Nephron (organoid): ENCODE data around the gene VEGFC.

Experiments used
- H3K27ac Mint-ChIP-seq, 3 experiments: 2 replicates each; pipeline ENCODE4 v1.8.0; 2020; ENCODE audit warnings: mixed read lengths in 3 of 3, mild to moderate bottlenecking in 2 of 3, moderate library complexity in 1 of 3
- H3K27me3 Mint-ChIP-seq: 2 replicates; pipeline ENCODE4 v1.8.0; 2021; ENCODE audit warnings: low read depth, mild to moderate bottlenecking, moderate library complexity, mixed read lengths
- H3K36me3 Mint-ChIP-seq: 2 replicates; pipeline ENCODE4 v1.8.0; 2020; ENCODE audit warnings: low read depth, mixed read lengths
- H3K4me1 Mint-ChIP-seq: 2 replicates; pipeline ENCODE4 v1.8.0; 2020; ENCODE audit warnings: mixed read lengths
- H3K4me3 Mint-ChIP-seq, 3 experiments: 2 replicates each; pipeline ENCODE4 v1.8.0; 2020; ENCODE audit warnings: mild to moderate bottlenecking in 3 of 3, mixed read lengths in 3 of 3, moderate library complexity in 2 of 3
- H3K9me3 Mint-ChIP-seq: 2 replicates; pipeline ENCODE4 v1.8.0; 2020; ENCODE audit warnings: mixed read lengths
- CTCF ChIP-seq, 3 experiments: fragments of 200-600 bp; sonication (generic); IDR thresholded peaks; one replicate each; pipeline ENCODE4 v1.5.0; 2021; ENCODE audit warnings: antibody characterized with exemption in 3 of 3; ENCODE audit not compliant: unreplicated experiment in 3 of 3

The VEGFC gene

GRCh38 chr4:176769514-176769913 is 23.2 kb downstream of the VEGFC start:
- H3K4me3 Mint-ChIP-seq, result no peak overlapping the region
- H3K9me3 Mint-ChIP-seq, result peaks cover 5% of the 10 kb centered on the region
- no peak for TF ChIP-seq CTCF (IDR thresholded peaks at IDR 0.05; ENCODE audit: unreplicated experiment in 3 of 3)

GRCh38 chr4:176767183-176767582 is 25.5 kb downstream of the VEGFC start:
- TF ChIP-seq CTCF (IDR thresholded peaks at IDR 0.05; ENCODE audit: unreplicated experiment in 3 of 3), result no peak
- Mint-ChIP-seq H3K4me1 (peaks cover 16% of the 10 kb centered on the region), H3K27me3 (no peaks in the 10 kb centered on the region), H3K4me3 (no peak overlapping the region), H3K27ac (no peak overlapping the region), H3K36me3 (peaks cover 8% of the 10 kb centered on the region), H3K9me3 (peaks cover 9% of the 10 kb centered on the region)

More at GRCh38 chr4:176769514-176769913, 23.2 kb downstream of the VEGFC start:
- Mint-ChIP-seq H3K27me3 (no peaks in the 10 kb centered on the region), H3K4me1 (no peaks in the 10 kb centered on the region), H3K27ac (no peak overlapping the region), H3K36me3 (peaks cover 4% of the 10 kb centered on the region)

GRCh38 chr4:176762661-176763308 is 29.9 kb downstream of the VEGFC start:
- TF ChIP-seq CTCF (IDR thresholded peaks at IDR 0.05; ENCODE audit: unreplicated experiment in 3 of 3), result no peak
- H3K4me3 Mint-ChIP-seq, result no peak overlapping the region
- peaks cover 22% of the 10 kb centered on the region for H3K4me1 Mint-ChIP-seq
- H3K27me3 Mint-ChIP-seq, result no peaks in the 10 kb centered on the region
- peaks cover 9% of the 10 kb centered on the region for H3K9me3 Mint-ChIP-seq
- no peak overlapping the region for H3K27ac Mint-ChIP-seq
- peaks cover 8% of the 10 kb centered on the region for H3K36me3 Mint-ChIP-seq

GRCh38 chr4:176761872-176762271 is 30.9 kb downstream of the VEGFC start:
- Mint-ChIP-seq H3K9me3 (peaks cover 9% of the 10 kb centered on the region), H3K4me1 (peaks cover 22% of the 10 kb centered on the region), H3K27me3 (no peaks in the 10 kb centered on the region), H3K36me3 (peaks cover 8% of the 10 kb centered on the region), H3K4me3 (no peak overlapping the region), H3K27ac (no peak overlapping the region)
- TF ChIP-seq CTCF (IDR thresholded peaks at IDR 0.05; ENCODE audit: unreplicated experiment in 3 of 3), result no peak

- no peak overlapping the region for H3K4me3 Mint-ChIP-seq
- peaks cover 8% of the 10 kb centered on the region for H3K36me3 Mint-ChIP-seq
- H3K4me1 Mint-ChIP-seq, result peaks cover 22% of the 10 kb centered on the region
- peaks cover 9% of the 10 kb centered on the region for H3K9me3 Mint-ChIP-seq
- H3K27me3 Mint-ChIP-seq, result no peaks in the 10 kb centered on the region
- TF ChIP-seq CTCF (IDR thresholded peaks at IDR 0.05; ENCODE audit: unreplicated experiment in 3 of 3), result no peak
- no peak overlapping the region for H3K27ac Mint-ChIP-seq
These were observed 32.3 kb downstream of the VEGFC start for GRCh38 chr4:176760471-176760870.

- Mint-ChIP-seq H3K9me3 (no peaks in the 10 kb centered on the region), H3K27me3 (no peaks in the 10 kb centered on the region), H3K4me3 (no peak overlapping the region), H3K27ac (no peak overlapping the region), H3K4me1 (peaks cover 17% of the 10 kb centered on the region), H3K36me3 (no peaks in the 10 kb centered on the region)
- no peak for TF ChIP-seq CTCF (IDR thresholded peaks at IDR 0.05; ENCODE audit: unreplicated experiment in 3 of 3)
These were observed 34.0 kb downstream of the VEGFC start for GRCh38 chr4:176758731-176759130.
